ENCODE measurements around the gene SIVA1.

The SIVA1 gene

GRCh38 chr14:104797115-104798044 is 44.4 kb downstream of the SIVA1 start:
- no peak overlapping the region for H3K4me3 ChIP-seq (ENCODE audit: low read length)
- no peak for TF ChIP-seq CTCF (conservative IDR thresholded peaks at IDR 0.05; ENCODE audit: low read depth, low read length)
- no peak for DNase-seq (ENCODE audit: low read depth)

- TF ChIP-seq CTCF (conservative IDR thresholded peaks at IDR 0.05; ENCODE audit: low read depth, low read length) = no peak
- DNase-seq (ENCODE audit: low read depth) = no peak
- no peak overlapping the region for H3K4me3 ChIP-seq (ENCODE audit: low read length)
Observed at GRCh38 chr14:104798300-104799243, 45.6 kb downstream of the SIVA1 start.

GRCh38 chr14:104799244-104800014 is 46.5 kb downstream of the SIVA1 start:
- peak; percentile 45 for TF ChIP-seq CTCF (conservative IDR thresholded peaks at IDR 0.05; ENCODE audit: low read depth, low read length)
- peak overlapping the region; percentile 48 for H3K4me3 ChIP-seq (ENCODE audit: low read length)
- no peak for DNase-seq (ENCODE audit: low read depth)

GRCh38 chr14:104800015-104800770 is 47.2 kb downstream of the SIVA1 start:
- H3K4me3 ChIP-seq (ENCODE audit: low read length) = peak overlapping the region; percentile 48
- no peak for DNase-seq (ENCODE audit: low read depth)
- TF ChIP-seq CTCF (conservative IDR thresholded peaks at IDR 0.05; ENCODE audit: low read depth, low read length) = no peak

GRCh38 chr14:104800771-104801519 is 48.0 kb downstream of the SIVA1 start, which contains the start of gene ZBTB42:
TSS of gene ZBTB42 (plus strand) at chr14:104801101. CDS start at chr14:104801198, 97 bp downstream.
- no peak for TF ChIP-seq CTCF (conservative IDR thresholded peaks at IDR 0.05; ENCODE audit: low read depth, low read length)
- DNase-seq (ENCODE audit: low read depth) = no peak
- H3K4me3 ChIP-seq (ENCODE audit: low read length) = peak within 1 kb of the TSS; percentile 48

Measured in retinal pigment epithelial cell (primary cell).